ENCODE results near the gene SPESP1. TPM values are rescaled to one million over a fixed set of nuclear protein-coding genes. Genes with fewer than 3 reads are reported as not detected.

Gene SPESP1
- total RNA-seq, 1 donor from 2014 or later = not detected

GRCh38 chr15:68894208-68894607 is 36.1 kb upstream of the SPESP1 start:
- Mint-ChIP-seq H3K4me1 (ENCODE audit: low read depth) (no peaks in the 10 kb centered on the region), H3K36me3 (ENCODE audit: low read depth) (peaks cover 3% of the 10 kb centered on the region), H3K9me3 (ENCODE audit: low read depth) (no peaks in the 10 kb centered on the region), H3K27ac (ENCODE audit: unreplicated experiment) (no peak overlapping the region), H3K27me3 (ENCODE audit: low read depth) (peaks cover 3% of the 10 kb centered on the region), H3K4me3 (ENCODE audit: unreplicated experiment) (no peak overlapping the region)
- no peak for TF ChIP-seq CTCF (IDR thresholded peaks at IDR 0.05)
- DNase-seq (ENCODE audit: low spot score) = no peak

- TF ChIP-seq CTCF (IDR thresholded peaks at IDR 0.05) = no peak
- Mint-ChIP-seq H3K27ac (ENCODE audit: unreplicated experiment) (no peak overlapping the region), H3K4me1 (ENCODE audit: low read depth) (no peaks in the 10 kb centered on the region), H3K36me3 (ENCODE audit: low read depth) (peaks cover 3% of the 10 kb centered on the region), H3K9me3 (ENCODE audit: low read depth) (no peaks in the 10 kb centered on the region), H3K27me3 (ENCODE audit: low read depth) (peaks cover 3% of the 10 kb centered on the region), H3K4me3 (ENCODE audit: unreplicated experiment) (no peak overlapping the region)
- DNase-seq (ENCODE audit: low spot score) = no peak
These were observed 34.1 kb upstream of the SPESP1 start for GRCh38 chr15:68896178-68896577.

- peaks cover 3% of the 10 kb centered on the region for H3K36me3 Mint-ChIP-seq (ENCODE audit: low read depth)
- no peak overlapping the region for H3K27ac Mint-ChIP-seq (ENCODE audit: unreplicated experiment)
- DNase-seq (ENCODE audit: low spot score) = no peak
- H3K4me1 Mint-ChIP-seq (ENCODE audit: low read depth) = peaks cover under 1% of the 10 kb centered on the region
- no peak for TF ChIP-seq CTCF (IDR thresholded peaks at IDR 0.05)
- H3K9me3 Mint-ChIP-seq (ENCODE audit: low read depth) = no peaks in the 10 kb centered on the region
- peaks cover 3% of the 10 kb centered on the region for H3K27me3 Mint-ChIP-seq (ENCODE audit: low read depth)
- no peak overlapping the region for H3K4me3 Mint-ChIP-seq (ENCODE audit: unreplicated experiment)
These were observed 33.3 kb upstream of the SPESP1 start for GRCh38 chr15:68897016-68897415.

GRCh38 chr15:68900027-68900426 is 30.3 kb upstream of the SPESP1 start:
- Mint-ChIP-seq H3K36me3 (ENCODE audit: low read depth) (no peaks in the 10 kb centered on the region), H3K9me3 (ENCODE audit: low read depth) (no peaks in the 10 kb centered on the region), H3K27me3 (ENCODE audit: low read depth) (peaks cover 3% of the 10 kb centered on the region), H3K4me3 (ENCODE audit: unreplicated experiment) (no peak overlapping the region), H3K4me1 (ENCODE audit: low read depth) (peaks cover 5% of the 10 kb centered on the region), H3K27ac (ENCODE audit: unreplicated experiment) (no peak overlapping the region)
- no peak for DNase-seq (ENCODE audit: low spot score)
- no peak for TF ChIP-seq CTCF (IDR thresholded peaks at IDR 0.05)

- Mint-ChIP-seq H3K9me3 (ENCODE audit: low read depth) (no peaks in the 10 kb centered on the region), H3K27me3 (ENCODE audit: low read depth) (peaks cover 2% of the 10 kb centered on the region), H3K27ac (ENCODE audit: unreplicated experiment) (no peak overlapping the region), H3K36me3 (ENCODE audit: low read depth) (no peaks in the 10 kb centered on the region), H3K4me1 (ENCODE audit: low read depth) (peaks cover 9% of the 10 kb centered on the region), H3K4me3 (ENCODE audit: unreplicated experiment) (no peak overlapping the region)
- no peak for TF ChIP-seq CTCF (IDR thresholded peaks at IDR 0.05)
- no peak for DNase-seq (ENCODE audit: low spot score)
These were observed 22.9 kb upstream of the SPESP1 start for GRCh38 chr15:68907396-68907923.
